ENCODE results near the gene GCSH.

The GCSH gene

GRCh38 chr16:81067166-81067565 lies 29.0 kb downstream of the GCSH start:
- H3K4me2 ChIP-seq (ENCODE audit: low read depth, low read length), result no peak overlapping the region
- no peaks in the 10 kb centered on the region for H3K4me1 ChIP-seq (ENCODE audit: low read length)
- no peak overlapping the region for H3K27ac ChIP-seq (ENCODE audit: low read length)
- no peak overlapping the region for H3K9ac ChIP-seq (ENCODE audit: low read length)
- H3F3A ChIP-seq (ENCODE audit: insufficient read depth, low read length), result no peaks in the 10 kb centered on the region
- no peaks in the 10 kb centered on the region for H3K9me2 ChIP-seq (replicated peaks; ENCODE audit: insufficient read depth, low read length)
- no peaks in the 10 kb centered on the region for H3K79me2 ChIP-seq (ENCODE audit: low read length)
- no peak overlapping the region for H2AFZ ChIP-seq (ENCODE audit: low read length)
- H3K27me3 ChIP-seq (replicated peaks; ENCODE audit: insufficient read depth, low read length), result no peaks in the 10 kb centered on the region
- no peaks in the 10 kb centered on the region for H3K9me3 ChIP-seq (replicated peaks; ENCODE audit: insufficient read depth, low read length)
- no peak for DNase-seq
- H4K20me1 ChIP-seq (ENCODE audit: insufficient read depth, low read length), result no peaks in the 10 kb centered on the region
- no peaks in the 10 kb centered on the region for H3K36me3 ChIP-seq (replicated peaks; ENCODE audit: insufficient read depth, low read length)
- no peak overlapping the region for H3K4me3 ChIP-seq (ENCODE audit: low read length)
- TF ChIP-seq, protein P1, sequence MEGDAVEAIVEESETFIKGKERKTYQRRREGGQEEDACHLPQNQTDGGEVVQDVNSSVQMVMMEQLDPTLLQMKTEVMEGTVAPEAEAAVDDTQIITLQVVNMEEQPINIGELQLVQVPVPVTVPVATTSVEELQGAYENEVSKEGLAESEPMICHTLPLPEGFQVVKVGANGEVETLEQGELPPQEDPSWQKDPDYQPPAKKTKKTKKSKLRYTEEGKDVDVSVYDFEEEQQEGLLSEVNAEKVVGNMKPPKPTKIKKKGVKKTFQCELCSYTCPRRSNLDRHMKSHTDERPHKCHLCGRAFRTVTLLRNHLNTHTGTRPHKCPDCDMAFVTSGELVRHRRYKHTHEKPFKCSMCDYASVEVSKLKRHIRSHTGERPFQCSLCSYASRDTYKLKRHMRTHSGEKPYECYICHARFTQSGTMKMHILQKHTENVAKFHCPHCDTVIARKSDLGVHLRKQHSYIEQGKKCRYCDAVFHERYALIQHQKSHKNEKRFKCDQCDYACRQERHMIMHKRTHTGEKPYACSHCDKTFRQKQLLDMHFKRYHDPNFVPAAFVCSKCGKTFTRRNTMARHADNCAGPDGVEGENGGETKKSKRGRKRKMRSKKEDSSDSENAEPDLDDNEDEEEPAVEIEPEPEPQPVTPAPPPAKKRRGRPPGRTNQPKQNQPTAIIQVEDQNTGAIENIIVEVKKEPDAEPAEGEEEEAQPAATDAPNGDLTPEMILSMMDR (IDR thresholded peaks at IDR 0.05; ENCODE audit: low read length), result no peak
- TF ChIP-seq EZH2phosphoT487 (IDR thresholded peaks at IDR 0.05; ENCODE audit: low read length) (no peak), EZH2 (optimal IDR thresholded peaks at IDR 0.05; ENCODE audit: low read depth, low read length) (no peak)

- no peak overlapping the region for H3K27ac ChIP-seq (ENCODE audit: low read length)
- no peaks in the 10 kb centered on the region for H3K4me1 ChIP-seq (ENCODE audit: low read length)
- H3K4me3 ChIP-seq (ENCODE audit: low read length), result no peak overlapping the region
- H3K9ac ChIP-seq (ENCODE audit: low read length), result no peak overlapping the region
- H4K20me1 ChIP-seq (ENCODE audit: insufficient read depth, low read length), result no peaks in the 10 kb centered on the region
- H3K4me2 ChIP-seq (ENCODE audit: low read depth, low read length), result no peak overlapping the region
- H3K36me3 ChIP-seq (replicated peaks; ENCODE audit: insufficient read depth, low read length), result no peaks in the 10 kb centered on the region
- H3F3A ChIP-seq (ENCODE audit: insufficient read depth, low read length), result no peaks in the 10 kb centered on the region
- no peaks in the 10 kb centered on the region for H3K9me3 ChIP-seq (replicated peaks; ENCODE audit: insufficient read depth, low read length)
- H3K9me2 ChIP-seq (replicated peaks; ENCODE audit: insufficient read depth, low read length), result no peaks in the 10 kb centered on the region
- TF ChIP-seq EZH2phosphoT487 (IDR thresholded peaks at IDR 0.05; ENCODE audit: low read length), result no peak
- TF ChIP-seq, protein P1 (IDR thresholded peaks at IDR 0.05; ENCODE audit: low read length), result no peak
- TF ChIP-seq EZH2 (optimal IDR thresholded peaks at IDR 0.05; ENCODE audit: low read depth, low read length), result no peak
- no peak overlapping the region for H2AFZ ChIP-seq (ENCODE audit: low read length)
- no peaks in the 10 kb centered on the region for H3K27me3 ChIP-seq (replicated peaks; ENCODE audit: insufficient read depth, low read length)
- H3K79me2 ChIP-seq (ENCODE audit: low read length), result no peaks in the 10 kb centered on the region
- no peak for DNase-seq
Observed at GRCh38 chr16:81066681-81067080, 29.5 kb downstream of the GCSH start.

DNA sequence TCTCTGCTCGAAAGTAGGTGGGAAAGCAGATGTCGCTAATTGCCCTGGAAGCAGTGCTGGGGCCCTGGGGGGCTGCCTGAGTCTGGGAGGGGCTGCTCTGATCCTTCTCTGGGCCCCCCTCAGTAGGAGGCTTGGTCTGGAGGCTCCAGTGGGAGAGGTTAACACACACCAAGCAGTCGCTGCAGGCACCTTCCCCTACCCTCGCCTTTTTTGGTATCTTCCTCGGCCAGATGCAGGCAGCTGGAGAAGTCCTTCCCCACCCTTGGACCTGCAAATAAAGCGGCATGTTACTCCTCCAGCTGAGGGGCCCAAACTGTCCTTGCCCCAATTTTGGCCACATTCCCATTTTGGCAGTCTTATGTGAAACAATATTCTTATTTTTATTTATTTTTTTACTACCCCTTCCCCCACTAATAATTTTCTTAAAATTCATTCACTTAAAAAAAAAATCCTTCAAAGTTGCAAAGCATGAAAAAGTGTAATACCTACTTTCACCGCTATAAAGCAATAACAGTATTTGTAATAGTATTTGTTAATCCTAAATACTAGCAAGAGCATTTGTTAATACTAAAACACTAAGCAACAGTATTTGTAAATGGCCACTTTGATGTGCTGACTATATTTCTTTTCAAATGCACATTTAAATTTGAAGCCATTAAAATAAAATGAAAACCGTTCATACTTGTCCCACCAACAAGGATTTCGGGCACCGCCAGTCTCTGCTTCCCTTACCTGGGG lies 34.2 kb downstream of the GCSH start:
- Histone ChIP-seq H2AFZ (ENCODE audit: low read length) (no peak overlapping the region), H3K27me3 (replicated peaks; ENCODE audit: insufficient read depth, low read length) (no peaks in the 10 kb centered on the region), H3K4me2 (ENCODE audit: low read depth, low read length) (no peak overlapping the region), H3K9me3 (replicated peaks; ENCODE audit: insufficient read depth, low read length) (no peaks in the 10 kb centered on the region), H3F3A (ENCODE audit: insufficient read depth, low read length) (no peaks in the 10 kb centered on the region), H3K4me3 (ENCODE audit: low read length) (no peak overlapping the region), H3K27ac (ENCODE audit: low read length) (no peak overlapping the region), H3K9ac (ENCODE audit: low read length) (no peak overlapping the region), H3K79me2 (ENCODE audit: low read length) (no peaks in the 10 kb centered on the region), H3K36me3 (replicated peaks; ENCODE audit: insufficient read depth, low read length) (no peaks in the 10 kb centered on the region), H4K20me1 (ENCODE audit: insufficient read depth, low read length) (no peaks in the 10 kb centered on the region), H3K9me2 (replicated peaks; ENCODE audit: insufficient read depth, low read length) (no peaks in the 10 kb centered on the region), H3K4me1 (ENCODE audit: low read length) (no peaks in the 10 kb centered on the region)
- no peak for DNase-seq
- TF ChIP-seq, protein P1 (IDR thresholded peaks at IDR 0.05; ENCODE audit: low read length), result no peak
- TF ChIP-seq EZH2 (optimal IDR thresholded peaks at IDR 0.05; ENCODE audit: low read depth, low read length), result no peak
- TF ChIP-seq EZH2phosphoT487 (IDR thresholded peaks at IDR 0.05; ENCODE audit: low read length), result no peak
